ENCODE data around the gene MAP3K2.

MAP3K2 gene

GRCh38 chr2:127347734-127348392, 39.9 kb downstream of the MAP3K2 start:
- ATAC-seq, result peak; percentile 44 to 78

- ATAC-seq, result no peak
These were observed 40.8 kb downstream of the MAP3K2 start for GRCh38 chr2:127347015-127347414.

GRCh38 chr2:127343277-127343676, 44.5 kb downstream of the MAP3K2 start:
- ATAC-seq, result no peak

- ATAC-seq, result no peak
These were observed 45.7 kb downstream of the MAP3K2 start for GRCh38 chr2:127342101-127342500.

- ATAC-seq, result no peak
These were observed 55.4 kb downstream of the MAP3K2 start for GRCh38 chr2:127332335-127332734.

- no peak for ATAC-seq
These were observed 57.0 kb downstream of the MAP3K2 start for GRCh38 chr2:127330753-127331152.

- no peak for ATAC-seq
These were observed 61.4 kb downstream of the MAP3K2 start for GRCh38 chr2:127326289-127326945.

- ATAC-seq, result no peak
These were observed 63.1 kb downstream of the MAP3K2 start for GRCh38 chr2:127324635-127325034.

GRCh38 chr2:127321303-127321702, 66.5 kb downstream of the MAP3K2 start:
- ATAC-seq, result no peak

GRCh38 chr2:127320586-127321275, 67.0 kb downstream of the MAP3K2 start:
- ATAC-seq, result no peak

GRCh38 chr2:127320067-127320466, 67.7 kb downstream of the MAP3K2 start:
- peak in 1 of 2 donors; percentile 24 for ATAC-seq

- no peak for ATAC-seq
These were observed 73.4 kb downstream of the MAP3K2 start for GRCh38 chr2:127314193-127314988.

- no peak for ATAC-seq
These were observed 74.4 kb downstream of the MAP3K2 start for GRCh38 chr2:127313406-127313805.

GRCh38 chr2:127310980-127311379, 76.8 kb downstream of the MAP3K2 start:
- no peak for ATAC-seq

- ATAC-seq, result no peak
These were observed 78.3 kb downstream of the MAP3K2 start for GRCh38 chr2:127309468-127309867.

- no peak for ATAC-seq
These were observed 79.1 kb downstream of the MAP3K2 start for GRCh38 chr2:127308586-127309138.

- no peak for ATAC-seq
These were observed 81.7 kb downstream of the MAP3K2 start for GRCh38 chr2:127305990-127306585.

GRCh38 chr2:127302168-127302567, 85.6 kb downstream of the MAP3K2 start:
- no peak for ATAC-seq

- ATAC-seq, result peak; percentile 97 to 99
These were observed 93.8 kb downstream of the MAP3K2 start, which contains the start of gene ERCC3 for GRCh38 chr2:127293748-127294562. Gene ERCC3 (minus strand): TSS chr2:127294144. CDS start chr2:127294081, 63 bp downstream.

GRCh38 chr2:127293386-127293747, 94.4 kb downstream of the MAP3K2 start:
- no peak for ATAC-seq

- no peak for ATAC-seq
These were observed 99.5 kb downstream of the MAP3K2 start for GRCh38 chr2:127288274-127288673.
